Keratinocyte (primary cell): ENCODE results near the gene CHD2.

Source experiments
- EZH2 ChIP-seq: IDR thresholded peaks from one replicate; pipeline ENCODE4 v1.6.1; 2012; ENCODE audit warnings: inconsistent platforms, mild to moderate bottlenecking, low read length, moderate library complexity
- TF ChIP-seq, protein P1 (sequence below), 3 experiments: IDR thresholded peaks in 1 of 3; conservative IDR thresholded peaks in 1 of 3; optimal IDR thresholded peaks in 1 of 3; 2 replicates in 2 of 3; 3 replicates in 1 of 3; pipeline versions ENCODE3 to v1.5.1; 2011; ENCODE audit warnings: low read length in 3 of 3, mild to moderate bottlenecking in 3 of 3, moderate library complexity in 2 of 3, control low read depth in 1 of 3, inconsistent platforms in 1 of 3; ENCODE audit not compliant: insufficient read depth in 2 of 3; ENCODE audit errors: extremely low read depth in 1 of 3

DNA sequence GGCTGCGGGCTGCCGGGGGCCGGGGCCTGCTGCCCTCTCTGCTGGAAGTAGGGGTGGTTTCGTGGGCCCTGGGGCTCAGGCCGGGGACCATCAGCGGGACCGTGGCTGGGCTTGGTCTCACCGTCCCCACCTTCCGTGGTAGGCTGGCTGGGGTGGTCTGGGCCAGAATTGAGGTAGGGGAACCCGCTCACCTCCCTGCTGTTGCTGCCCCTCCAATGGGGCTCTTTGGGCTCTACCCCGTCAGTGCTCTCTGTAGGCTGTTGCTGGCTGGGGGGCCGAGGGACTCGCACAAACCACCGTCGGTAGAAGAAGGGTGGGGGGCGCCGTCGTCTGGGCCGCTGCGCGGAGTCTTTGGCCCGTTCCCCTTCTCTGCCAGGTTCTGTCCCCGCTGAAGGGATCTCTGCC lies 165.5 kb downstream of the CHD2 start:
- TF ChIP-seq, protein P1, sequence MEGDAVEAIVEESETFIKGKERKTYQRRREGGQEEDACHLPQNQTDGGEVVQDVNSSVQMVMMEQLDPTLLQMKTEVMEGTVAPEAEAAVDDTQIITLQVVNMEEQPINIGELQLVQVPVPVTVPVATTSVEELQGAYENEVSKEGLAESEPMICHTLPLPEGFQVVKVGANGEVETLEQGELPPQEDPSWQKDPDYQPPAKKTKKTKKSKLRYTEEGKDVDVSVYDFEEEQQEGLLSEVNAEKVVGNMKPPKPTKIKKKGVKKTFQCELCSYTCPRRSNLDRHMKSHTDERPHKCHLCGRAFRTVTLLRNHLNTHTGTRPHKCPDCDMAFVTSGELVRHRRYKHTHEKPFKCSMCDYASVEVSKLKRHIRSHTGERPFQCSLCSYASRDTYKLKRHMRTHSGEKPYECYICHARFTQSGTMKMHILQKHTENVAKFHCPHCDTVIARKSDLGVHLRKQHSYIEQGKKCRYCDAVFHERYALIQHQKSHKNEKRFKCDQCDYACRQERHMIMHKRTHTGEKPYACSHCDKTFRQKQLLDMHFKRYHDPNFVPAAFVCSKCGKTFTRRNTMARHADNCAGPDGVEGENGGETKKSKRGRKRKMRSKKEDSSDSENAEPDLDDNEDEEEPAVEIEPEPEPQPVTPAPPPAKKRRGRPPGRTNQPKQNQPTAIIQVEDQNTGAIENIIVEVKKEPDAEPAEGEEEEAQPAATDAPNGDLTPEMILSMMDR (optimal IDR thresholded peaks at IDR 0.05 in 1 of 3, IDR thresholded peaks at IDR 0.05 in 1 of 3, conservative IDR thresholded peaks at IDR 0.05 in 1 of 3; ENCODE audit: extremely low read depth in 1 of 3, insufficient read depth in 2 of 3, low read length in 3 of 3), result no peak
- no peak for TF ChIP-seq EZH2
